Peyer's patch (tissue), 4 donors: ENCODE measurements around the gene VBP1.

ENCODE experiments used
- POLR2A ChIP-seq, 2 donors: fragments of 450-650 bp; IDR thresholded peaks; one replicate each; pipeline ENCODE4 v1.5.1; 2017; ENCODE audit warnings: antibody characterized with exemption in 2 of 2, mild to moderate bottlenecking in 2 of 2, moderate library complexity in 2 of 2
- TF ChIP-seq, protein P1 (sequence below), 6 experiments: fragments of 450-650 bp in 4 of 6; fragments of 200-600 bp in 2 of 6; sonication (generic) in 1 of 6; IDR thresholded peaks; one replicate each; pipeline ENCODE4 v1.5.1; 2017 to 2019; ENCODE audit warnings: antibody characterized with exemption in 6 of 6, mild to moderate bottlenecking in 3 of 6, moderate library complexity in 1 of 6

DNA sequence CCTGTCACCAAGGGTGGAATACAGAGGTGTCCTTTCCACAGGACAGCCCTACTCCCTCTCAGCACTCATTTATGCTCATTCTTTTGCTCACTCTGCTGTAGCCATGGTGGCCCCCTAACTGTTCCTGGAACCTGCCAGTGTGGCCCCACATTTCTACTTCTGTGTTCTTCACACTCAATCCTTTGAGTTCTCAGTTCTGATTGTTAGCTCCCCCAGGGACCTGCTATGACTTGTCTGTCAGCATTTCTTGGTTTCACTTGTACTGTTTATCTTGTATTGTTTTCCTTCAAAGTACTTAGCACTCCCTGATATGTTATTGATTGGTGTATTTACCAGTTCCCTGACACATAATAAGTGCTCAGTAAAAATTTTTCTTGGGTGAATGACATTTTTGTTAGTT lies 14.9 kb downstream of the VBP1 start:
- TF ChIP-seq, protein P1, sequence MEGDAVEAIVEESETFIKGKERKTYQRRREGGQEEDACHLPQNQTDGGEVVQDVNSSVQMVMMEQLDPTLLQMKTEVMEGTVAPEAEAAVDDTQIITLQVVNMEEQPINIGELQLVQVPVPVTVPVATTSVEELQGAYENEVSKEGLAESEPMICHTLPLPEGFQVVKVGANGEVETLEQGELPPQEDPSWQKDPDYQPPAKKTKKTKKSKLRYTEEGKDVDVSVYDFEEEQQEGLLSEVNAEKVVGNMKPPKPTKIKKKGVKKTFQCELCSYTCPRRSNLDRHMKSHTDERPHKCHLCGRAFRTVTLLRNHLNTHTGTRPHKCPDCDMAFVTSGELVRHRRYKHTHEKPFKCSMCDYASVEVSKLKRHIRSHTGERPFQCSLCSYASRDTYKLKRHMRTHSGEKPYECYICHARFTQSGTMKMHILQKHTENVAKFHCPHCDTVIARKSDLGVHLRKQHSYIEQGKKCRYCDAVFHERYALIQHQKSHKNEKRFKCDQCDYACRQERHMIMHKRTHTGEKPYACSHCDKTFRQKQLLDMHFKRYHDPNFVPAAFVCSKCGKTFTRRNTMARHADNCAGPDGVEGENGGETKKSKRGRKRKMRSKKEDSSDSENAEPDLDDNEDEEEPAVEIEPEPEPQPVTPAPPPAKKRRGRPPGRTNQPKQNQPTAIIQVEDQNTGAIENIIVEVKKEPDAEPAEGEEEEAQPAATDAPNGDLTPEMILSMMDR (IDR thresholded peaks at IDR 0.05) = no peak
- no peak for TF ChIP-seq POLR2A (IDR thresholded peaks at IDR 0.05)
